HEK293 (cell line): ENCODE measurements around the gene PIK3AP1.
"Not testable (repeated sequence)": the region's sequence is repeated elsewhere in the genome, so short reads cannot be mapped to it uniquely, and the experiment has no call there.

Experiments used
- CTCF ChIA-PET: fragments of 350-600 bp; formaldehyde crosslinking; extraction: SDS; loops from one replicate; lab custom pipeline; 2021; ENCODE audit warnings: antibody characterized with exemption; lab: Yijun Ruan, JAX
- POLR2A ChIA-PET: fragments of 300-600 bp; formaldehyde crosslinking; extraction: SDS; loops from one replicate; lab custom pipeline; 2020; ENCODE audit warnings: antibody characterized with exemption, inconsistent platforms; lab: Yijun Ruan, JAX
- H3K27ac ChIP-seq: fragments of 200-500 bp; sonication (Bioruptor generic); 2 replicates; pipeline ENCODE4 v1.5.1; 2014; ENCODE audit warnings: low read depth, low read length, control low read depth, inconsistent platforms; ENCODE audit errors: extremely low read depth
- H3K36me3 ChIP-seq, 2 experiments: fragments of 200-500 bp in 1 of 2; sonication (Bioruptor generic) in 1 of 2; 1 replicate in 1 of 2; 2 replicates in 1 of 2; pipeline ENCODE4 v1.5.1; 2014 to 2017; ENCODE audit warnings: inconsistent platforms in 2 of 2, low read length in 2 of 2; ENCODE audit not compliant: control insufficient read depth in 2 of 2, insufficient read depth in 1 of 2
- H3K4me1 ChIP-seq: fragments of 200-500 bp; sonication (Bioruptor generic); 2 replicates; pipeline ENCODE4 v1.5.1; 2014; ENCODE audit warnings: mild to moderate bottlenecking, low read length, inconsistent platforms; ENCODE audit not compliant: control insufficient read depth, insufficient read depth
- H3K4me3 ChIP-seq: 2 replicates; pipeline ENCODE4 v1.5.1; 2011; ENCODE audit warnings: low read depth, mild to moderate bottlenecking, control low read depth, low read length, moderate library complexity
- H3K9me3 ChIP-seq: fragments of 200-500 bp; sonication (Bioruptor generic); 2 replicates; pipeline ENCODE4 v1.5.1; 2014; ENCODE audit warnings: low read depth, low read length, inconsistent platforms; ENCODE audit not compliant: control insufficient read depth, insufficient read depth
- ZNF350 ChIP-seq: fragments of 450-650 bp; formaldehyde crosslinking; IDR thresholded peaks from 2 replicates; pipeline ENCODE4 v1.5.0; 2017; ENCODE audit warnings: missing biosample characterization, mild to moderate bottlenecking, missing genetic modification characterization
- ZNF362 ChIP-seq: fragments of 450-650 bp; formaldehyde crosslinking; IDR thresholded peaks from 2 replicates; pipeline ENCODE4 v1.5.1; 2016; ENCODE audit warnings: missing biosample characterization, missing genetic modification characterization
- ZNF600 ChIP-seq: fragments of 450-650 bp; formaldehyde crosslinking; IDR thresholded peaks from 2 replicates; pipeline ENCODE4 v1.5.1; 2016; ENCODE audit warnings: missing biosample characterization, missing genetic modification characterization
- TF ChIP-seq, protein P1 (sequence below): fragments of 450-650 bp; formaldehyde crosslinking; IDR thresholded peaks from 2 replicates; pipeline ENCODE4 v1.5.1; 2016; ENCODE audit warnings: missing biosample characterization, missing genetic modification characterization
- TF ChIP-seq, protein P2 (sequence below): fragments of 450-650 bp; formaldehyde crosslinking; IDR thresholded peaks from 2 replicates; pipeline ENCODE4 v1.5.1; 2016; ENCODE audit warnings: missing biosample characterization, missing genetic modification characterization, borderline replicate concordance

Gene PIK3AP1

GRCh38 chr10:96548589-96548988 lies 171.7 kb downstream of the PIK3AP1 start:
- ChIA-PET CTCF (interaction anchor here (1.3 kb wide), 1 partner anchor 153 kb away, joined by 3 read pairs; no protein-coding TSS in a partner anchor), POLR2A (no interaction called here)
- no peak overlapping the region for H3K4me3 ChIP-seq
- peaks cover 5% of the 10 kb centered on the region; the same call in 1 of the 2 replicates for H3K4me1 ChIP-seq
- no peaks in the 10 kb centered on the region for H3K9me3 ChIP-seq
- peaks cover 32 to 84% of the 10 kb centered on the region in 2 experiments for H3K36me3 ChIP-seq
- TF ChIP-seq, protein P1, sequence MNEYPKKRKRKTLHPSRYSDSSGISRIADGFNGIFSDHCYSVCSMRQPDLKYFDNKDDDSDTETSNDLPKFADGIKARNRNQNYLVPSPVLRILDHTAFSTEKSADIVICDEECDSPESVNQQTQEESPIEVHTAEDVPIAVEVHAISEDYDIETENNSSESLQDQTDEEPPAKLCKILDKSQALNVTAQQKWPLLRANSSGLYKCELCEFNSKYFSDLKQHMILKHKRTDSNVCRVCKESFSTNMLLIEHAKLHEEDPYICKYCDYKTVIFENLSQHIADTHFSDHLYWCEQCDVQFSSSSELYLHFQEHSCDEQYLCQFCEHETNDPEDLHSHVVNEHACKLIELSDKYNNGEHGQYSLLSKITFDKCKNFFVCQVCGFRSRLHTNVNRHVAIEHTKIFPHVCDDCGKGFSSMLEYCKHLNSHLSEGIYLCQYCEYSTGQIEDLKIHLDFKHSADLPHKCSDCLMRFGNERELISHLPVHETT = no peak
- no peak for TF ChIP-seq ZNF350
- peak; percentile 80 for TF ChIP-seq ZNF362
- TF ChIP-seq, protein P2, sequence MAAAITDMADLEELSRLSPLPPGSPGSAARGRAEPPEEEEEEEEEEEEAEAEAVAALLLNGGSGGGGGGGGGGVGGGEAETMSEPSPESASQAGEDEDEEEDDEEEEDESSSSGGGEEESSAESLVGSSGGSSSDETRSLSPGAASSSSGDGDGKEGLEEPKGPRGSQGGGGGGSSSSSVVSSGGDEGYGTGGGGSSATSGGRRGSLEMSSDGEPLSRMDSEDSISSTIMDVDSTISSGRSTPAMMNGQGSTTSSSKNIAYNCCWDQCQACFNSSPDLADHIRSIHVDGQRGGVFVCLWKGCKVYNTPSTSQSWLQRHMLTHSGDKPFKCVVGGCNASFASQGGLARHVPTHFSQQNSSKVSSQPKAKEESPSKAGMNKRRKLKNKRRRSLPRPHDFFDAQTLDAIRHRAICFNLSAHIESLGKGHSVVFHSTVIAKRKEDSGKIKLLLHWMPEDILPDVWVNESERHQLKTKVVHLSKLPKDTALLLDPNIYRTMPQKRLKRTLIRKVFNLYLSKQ (tag by site-specific recombination) = no peak
- peak; percentile 67; the same call in 1 of the 2 replicates for TF ChIP-seq ZNF600
- no peak overlapping the region for H3K27ac ChIP-seq

DNA sequence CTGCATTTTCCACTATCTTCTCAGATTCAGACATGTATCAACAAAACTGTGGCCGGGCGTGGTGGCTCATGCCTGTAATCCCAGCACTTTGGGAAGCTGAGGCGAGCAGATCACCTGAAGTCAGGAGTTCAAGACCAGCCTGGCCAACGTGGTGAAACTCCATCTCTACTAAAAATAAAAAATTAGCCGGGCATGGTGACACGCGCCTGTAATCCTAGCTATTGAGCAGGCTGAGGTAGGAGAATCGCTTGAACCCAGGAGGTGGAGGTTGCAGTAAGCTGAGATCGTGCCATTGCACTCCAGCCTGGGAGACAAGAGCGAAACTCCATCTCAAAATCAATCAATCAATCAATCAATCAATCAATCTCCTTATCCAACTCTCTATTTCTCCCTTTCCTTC lies 174.8 kb downstream of the PIK3AP1 start:
- H3K4me1 ChIP-seq, H3K9me3 ChIP-seq, H3K4me3 ChIP-seq, POLR2A ChIA-PET, H3K27ac ChIP-seq: not testable (repeated sequence)
- H3K36me3 ChIP-seq = peaks cover 30 to 71% of the 10 kb centered on the region in 2 experiments
- CTCF ChIA-PET = interaction anchor here (0.6 to 1.9 kb wide), 4 partner anchors 11 to 665 kb away, joined by 3 to 5 read pairs (median 3); partner anchors contain the start of gene TLL2
